Neural crest cell (in vitro differentiated cells): Measurements from ENCODE around the gene SUPT3H. TPM values are rescaled to one million over a fixed set of nuclear protein-coding genes. Genes with fewer than 3 reads are reported as not detected.
"Not testable (repeated sequence)": the region's sequence is repeated elsewhere in the genome, so short reads cannot be mapped to it uniquely, and the experiment has no call there.

ENCODE experiments used
- DNase-seq: peaks from one replicate; pipeline ENCODE4 v3.0.0; 2021; ENCODE audit warnings: low read depth, mixed read lengths, low spot score
- H3K27ac Mint-ChIP-seq: one replicate; pipeline ENCODE4 v1.8.0; 2021; ENCODE audit warnings: mild to moderate bottlenecking, mixed read lengths; ENCODE audit not compliant: unreplicated experiment
- H3K27me3 Mint-ChIP-seq: 2 replicates; pipeline ENCODE4 v1.8.0; 2021; ENCODE audit warnings: low read depth, mild to moderate bottlenecking, mixed read lengths
- H3K36me3 Mint-ChIP-seq: 2 replicates; pipeline ENCODE4 v1.8.0; 2021; ENCODE audit warnings: low read depth, mild to moderate bottlenecking, mixed read lengths
- H3K4me1 Mint-ChIP-seq: 2 replicates; pipeline ENCODE4 v1.8.0; 2021; ENCODE audit warnings: mixed read lengths
- H3K4me3 Mint-ChIP-seq: one replicate; pipeline ENCODE4 v1.8.0; 2021; ENCODE audit warnings: mild to moderate bottlenecking, mixed read lengths
- H3K9me3 Mint-ChIP-seq: 2 replicates; pipeline ENCODE4 v1.8.0; 2021; ENCODE audit warnings: mixed read lengths
- total RNA-seq: library from RNA; stranded (reverse); gene quantifications from 2 replicates; pipeline ENCODE4 v1.2.1, GENCODE V29; 2021
- TF ChIP-seq, protein P1 (sequence below): fragments of 200-600 bp; sonication (generic); conservative IDR thresholded peaks from 2 replicates; pipeline ENCODE4 v1.5.0; 2021; ENCODE audit warnings: antibody characterized with exemption, mild to moderate bottlenecking

SUPT3H gene
- total RNA-seq, 1 donor from 2014 or later: 17.0 TPM

DNA sequence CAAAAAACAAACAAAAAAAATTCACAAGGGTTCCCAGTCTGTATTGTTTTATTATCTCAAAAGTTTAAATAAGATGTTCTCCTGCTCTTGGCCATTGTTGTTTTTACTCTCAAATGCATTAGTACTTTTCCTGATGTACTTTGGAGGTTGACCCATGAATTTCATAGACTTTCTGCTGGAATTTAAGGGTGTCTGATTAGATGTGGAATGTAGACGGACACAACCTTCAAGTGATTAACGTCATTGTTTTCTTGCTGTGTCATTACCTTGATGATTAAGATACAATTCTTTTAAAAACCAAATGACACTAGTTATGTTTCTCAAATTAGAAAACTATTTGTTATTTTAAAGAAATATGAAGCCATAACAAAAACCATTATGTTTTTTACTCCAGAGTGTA, 471.0 kb downstream of the SUPT3H start:
- peaks cover 9% of the 10 kb centered on the region for H3K9me3 Mint-ChIP-seq
- no peaks in the 10 kb centered on the region for H3K27me3 Mint-ChIP-seq
- H3K4me3 Mint-ChIP-seq: no peak overlapping the region
- peaks cover 16% of the 10 kb centered on the region for H3K36me3 Mint-ChIP-seq
- H3K27ac Mint-ChIP-seq: no peak overlapping the region
- DNase-seq: no peak
- H3K4me1 Mint-ChIP-seq: peaks cover 4% of the 10 kb centered on the region
- TF ChIP-seq, protein P1, sequence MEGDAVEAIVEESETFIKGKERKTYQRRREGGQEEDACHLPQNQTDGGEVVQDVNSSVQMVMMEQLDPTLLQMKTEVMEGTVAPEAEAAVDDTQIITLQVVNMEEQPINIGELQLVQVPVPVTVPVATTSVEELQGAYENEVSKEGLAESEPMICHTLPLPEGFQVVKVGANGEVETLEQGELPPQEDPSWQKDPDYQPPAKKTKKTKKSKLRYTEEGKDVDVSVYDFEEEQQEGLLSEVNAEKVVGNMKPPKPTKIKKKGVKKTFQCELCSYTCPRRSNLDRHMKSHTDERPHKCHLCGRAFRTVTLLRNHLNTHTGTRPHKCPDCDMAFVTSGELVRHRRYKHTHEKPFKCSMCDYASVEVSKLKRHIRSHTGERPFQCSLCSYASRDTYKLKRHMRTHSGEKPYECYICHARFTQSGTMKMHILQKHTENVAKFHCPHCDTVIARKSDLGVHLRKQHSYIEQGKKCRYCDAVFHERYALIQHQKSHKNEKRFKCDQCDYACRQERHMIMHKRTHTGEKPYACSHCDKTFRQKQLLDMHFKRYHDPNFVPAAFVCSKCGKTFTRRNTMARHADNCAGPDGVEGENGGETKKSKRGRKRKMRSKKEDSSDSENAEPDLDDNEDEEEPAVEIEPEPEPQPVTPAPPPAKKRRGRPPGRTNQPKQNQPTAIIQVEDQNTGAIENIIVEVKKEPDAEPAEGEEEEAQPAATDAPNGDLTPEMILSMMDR: no peak

DNA sequence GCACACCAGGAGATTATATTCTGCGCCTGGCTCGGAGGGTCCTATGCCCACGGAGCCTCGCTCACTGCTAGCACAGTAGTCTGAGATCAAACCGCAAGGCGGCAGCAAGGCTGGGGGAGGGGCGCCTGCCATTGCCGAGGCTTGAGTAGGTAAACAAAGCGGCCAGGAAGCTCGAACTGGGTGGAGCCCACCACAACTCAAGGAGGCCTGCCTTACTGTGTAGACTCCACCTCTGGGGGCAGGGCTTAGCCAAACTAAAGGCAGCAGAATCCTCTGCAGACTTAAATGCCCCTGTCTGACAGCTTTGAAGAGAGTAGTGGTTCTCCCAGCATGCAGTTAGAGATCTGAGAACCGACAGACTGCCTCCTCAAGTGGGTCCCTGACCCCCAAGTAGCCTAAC, 477.4 kb downstream of the SUPT3H start:
- peaks cover 24% of the 10 kb centered on the region for H3K36me3 Mint-ChIP-seq
- DNase-seq, H3K27me3 Mint-ChIP-seq, H3K4me1 Mint-ChIP-seq, H3K27ac Mint-ChIP-seq, H3K9me3 Mint-ChIP-seq, H3K4me3 Mint-ChIP-seq: not testable (repeated sequence)

DNA sequence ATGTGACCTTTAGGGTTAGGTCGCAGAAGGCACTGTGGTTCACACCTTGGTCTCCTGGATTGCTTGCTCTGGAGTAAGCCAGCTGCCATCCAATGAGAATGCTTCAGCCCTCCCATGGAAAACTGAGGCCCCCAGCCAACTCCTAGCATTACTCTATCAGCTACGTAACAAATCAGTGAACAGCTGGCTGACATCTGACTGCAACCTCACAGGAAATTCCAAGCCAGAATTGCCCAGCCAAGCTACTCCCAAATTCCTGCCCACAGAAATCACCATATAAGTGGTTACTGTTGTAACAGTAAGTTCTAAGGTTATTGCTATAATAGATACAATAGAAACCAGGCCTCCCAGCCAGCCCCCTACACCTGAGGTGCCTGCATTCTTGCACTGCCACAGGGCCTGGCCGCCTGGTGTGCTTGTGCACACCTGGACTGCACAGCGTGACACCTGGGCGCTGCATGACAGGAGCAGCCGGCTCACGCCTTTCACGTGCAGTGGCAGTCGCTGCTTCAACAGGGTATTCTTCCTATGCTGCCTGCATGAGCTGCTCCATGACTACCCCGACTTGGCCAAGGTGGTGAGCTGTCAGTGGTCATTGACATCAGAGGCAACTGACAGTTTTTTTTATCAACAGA, 479.3 kb downstream of the SUPT3H start:
- H3K36me3 Mint-ChIP-seq: peaks cover 19% of the 10 kb centered on the region
- no peaks in the 10 kb centered on the region for H3K4me1 Mint-ChIP-seq
- TF ChIP-seq, protein P1: no peak
- no peaks in the 10 kb centered on the region for H3K27me3 Mint-ChIP-seq
- H3K27ac Mint-ChIP-seq: no peak overlapping the region
- no peak for DNase-seq
- H3K9me3 Mint-ChIP-seq: peaks cover 2% of the 10 kb centered on the region
- no peak overlapping the region for H3K4me3 Mint-ChIP-seq

DNA sequence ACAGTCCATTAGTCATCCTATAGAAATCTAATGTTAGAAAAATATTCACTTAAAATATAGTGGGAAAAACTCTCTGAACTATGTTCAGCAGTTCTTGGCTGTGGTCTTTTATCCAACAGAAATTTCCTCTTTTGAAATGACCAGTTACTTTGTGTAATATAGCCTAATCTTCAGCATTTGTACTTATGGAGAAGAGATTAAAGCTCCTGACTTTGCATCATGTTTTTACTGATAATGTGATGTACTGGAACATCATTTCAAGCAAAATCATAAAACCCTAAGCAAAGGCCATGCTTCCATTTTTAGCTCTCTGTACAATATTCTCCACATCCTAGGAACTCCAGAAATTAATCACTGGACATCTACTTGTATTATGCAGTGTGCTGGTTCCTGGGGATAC, 480.4 kb downstream of the SUPT3H start:
- TF ChIP-seq, protein P1: no peak
- Mint-ChIP-seq H3K4me1 (no peaks in the 10 kb centered on the region), H3K27ac (no peak overlapping the region), H3K9me3 (no peaks in the 10 kb centered on the region), H3K4me3 (no peak overlapping the region), H3K27me3 (no peaks in the 10 kb centered on the region), H3K36me3 (peaks cover 11% of the 10 kb centered on the region)
- no peak for DNase-seq

DNA sequence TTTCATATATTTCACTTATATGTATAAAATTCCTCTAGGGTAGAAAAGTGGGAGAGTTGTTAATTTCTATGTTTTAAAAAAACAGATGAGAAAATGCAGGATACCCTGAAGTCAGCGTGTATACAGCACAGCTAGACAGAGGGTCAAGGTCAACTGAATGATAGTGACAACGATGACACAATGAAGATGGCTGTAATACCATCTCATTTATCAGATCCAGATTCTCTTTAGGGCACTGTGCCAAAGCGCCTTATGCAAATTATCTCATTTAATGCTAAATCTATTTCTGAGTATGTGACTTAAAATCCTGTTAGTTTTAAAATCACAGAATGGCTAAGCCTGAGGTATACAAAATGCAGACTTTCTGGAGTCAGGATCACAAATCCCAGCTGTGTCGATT, 481.0 kb downstream of the SUPT3H start:
- DNase-seq: no peak
- H3K9me3 Mint-ChIP-seq: no peaks in the 10 kb centered on the region
- no peak overlapping the region for H3K4me3 Mint-ChIP-seq
- no peaks in the 10 kb centered on the region for H3K27me3 Mint-ChIP-seq
- TF ChIP-seq, protein P1: no peak
- no peak overlapping the region for H3K27ac Mint-ChIP-seq
- H3K36me3 Mint-ChIP-seq: peaks cover 8% of the 10 kb centered on the region
- H3K4me1 Mint-ChIP-seq: no peaks in the 10 kb centered on the region

DNA sequence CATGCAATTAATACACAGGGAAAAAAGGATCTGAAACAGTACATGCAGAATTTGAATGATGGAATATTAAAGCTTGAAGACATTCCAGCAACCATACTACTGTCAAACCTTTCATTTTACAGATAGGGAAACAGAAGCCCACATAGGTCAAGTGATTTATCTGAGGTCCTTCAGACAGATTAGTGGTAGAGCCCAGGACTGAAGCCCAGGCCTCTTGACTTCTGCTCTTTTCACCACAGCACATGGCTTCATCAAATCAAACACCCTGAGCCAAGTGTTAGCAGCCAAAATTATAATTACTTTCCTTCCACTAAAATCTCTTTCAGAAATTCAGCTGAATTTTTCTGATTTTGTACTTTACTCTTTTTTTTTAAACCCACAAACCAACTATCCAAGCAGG, 485.2 kb downstream of the SUPT3H start:
- TF ChIP-seq, protein P1: no peak
- Mint-ChIP-seq H3K27me3 (no peaks in the 10 kb centered on the region), H3K36me3 (no peaks in the 10 kb centered on the region), H3K27ac (no peak overlapping the region), H3K9me3 (no peaks in the 10 kb centered on the region), H3K4me3 (no peak overlapping the region), H3K4me1 (no peaks in the 10 kb centered on the region)
- no peak for DNase-seq

DNA sequence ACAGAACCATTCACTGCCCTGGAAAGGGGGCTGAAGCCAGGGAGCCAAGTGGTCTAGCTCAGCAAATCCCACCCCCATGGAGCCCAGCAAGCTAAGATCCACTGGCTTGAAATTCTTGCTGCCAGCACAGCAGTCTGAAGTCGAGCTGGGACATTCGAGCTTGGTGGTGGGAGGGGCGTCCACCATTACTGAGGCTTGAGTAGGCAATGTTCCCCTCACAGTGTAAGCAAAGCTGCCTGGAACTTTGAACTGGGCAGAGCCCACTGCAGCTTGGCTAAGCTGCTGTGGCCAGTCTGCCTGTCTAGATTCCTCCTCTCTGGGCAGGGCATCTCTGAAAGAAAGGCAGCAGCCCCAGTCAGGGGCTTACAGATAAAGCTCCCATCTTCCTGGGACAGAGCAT, 498.7 kb downstream of the SUPT3H start:
- H3K27ac Mint-ChIP-seq: not testable (repeated sequence)

DNA sequence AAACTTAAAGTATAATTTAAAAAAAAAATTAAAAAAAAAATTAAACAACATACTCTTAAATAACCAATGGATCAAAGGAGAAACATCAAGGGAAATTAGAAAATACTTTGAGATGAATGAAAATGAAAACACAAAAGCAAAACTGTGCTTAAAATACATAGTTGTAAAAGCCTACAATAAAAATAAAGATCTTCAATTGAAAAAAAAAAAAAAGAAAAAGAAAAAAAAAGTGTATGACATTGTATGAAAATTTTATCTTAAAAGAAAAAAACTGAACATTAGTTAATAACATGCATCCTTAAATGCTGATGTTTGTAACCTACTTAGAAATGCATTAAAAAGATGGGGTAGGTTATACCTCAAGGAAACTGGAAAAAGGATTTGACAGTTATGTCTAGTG, 501.1 kb downstream of the SUPT3H start:
- H3K4me1 Mint-ChIP-seq, H3K4me3 Mint-ChIP-seq, H3K27ac Mint-ChIP-seq, DNase-seq, H3K27me3 Mint-ChIP-seq, H3K9me3 Mint-ChIP-seq: not testable (repeated sequence)
- H3K36me3 Mint-ChIP-seq: peaks cover 13% of the 10 kb centered on the region

More for the DNA sequence above, 498.7 kb downstream of the SUPT3H start:
- peaks cover 27% of the 10 kb centered on the region for H3K36me3 Mint-ChIP-seq
- not testable (repeated sequence) for H3K27me3 Mint-ChIP-seq, H3K4me3 Mint-ChIP-seq, H3K4me1 Mint-ChIP-seq, DNase-seq
- H3K9me3 Mint-ChIP-seq: peaks cover 13% of the 10 kb centered on the region
